ENCODE results near the gene BID. TPM values are rescaled to one million over a fixed set of nuclear protein-coding genes. Genes with fewer than 3 reads are reported as not detected.

Gene BID
- total and polyA plus RNA-seq, 2 of the 8 experiments (the other 6 are each of a cell fraction or from before 2014, with no cell fraction given), result 39.3 to 114 TPM

- TF ChIP-seq RNF2 (IDR thresholded peaks at IDR 0.05; ENCODE audit: borderline replicate concordance, low read depth, low read length, missing control alignments, poor library complexity, severe bottlenecking), result no peak
- TF ChIP-seq BRCA1 (IDR thresholded peaks at IDR 0.05; ENCODE audit: low read depth, low read length), result no peak
- no peak for TF ChIP-seq CHD1 (IDR thresholded peaks at IDR 0.05; ENCODE audit: low read depth, low read length)
These were observed 90.0 kb downstream of the BID start (continued) for GRCh38 chr22:17684245-17684644.

Small RNAs within 50 kb of the gene (microRNA-seq; reads per million reads assigned to microRNA genes)
- gene MIR3198-1 (ENCODE audit: borderline microRNAs expressed in 2 of 2, borderline number of aligned reads in 2 of 2, borderline replicate concordance in 1 of 2), result 0 reads per million in 2 experiments

Small RNAs within 50 kb of the gene (small RNA-seq; reads per million reads assigned to genes)
- gene MIR3198-1 (ENCODE audit: insufficient read depth), result not detected

Other genes with a start within 250 kb of the BID start
- 2.2 and 2.8 TPM in 2 replicates for gene SLC25A18, start 211.0 kb downstream of the BID start, total RNA-seq (2021; fragmentation: NEBNext Ultra II Directional; extraction: Animal tissue kit (Norgen Biotek cat#: 25700))
- 2.7 and 2.9 TPM in 2 replicates for gene SLC25A18, start 211.0 kb downstream of the BID start, polyA plus RNA-seq (2011; rRNA removed)
- gene ATP6V1E1, start 145.7 kb downstream of the BID start, total RNA-seq (2021; fragmentation: NEBNext Ultra II Directional; extraction: Animal tissue kit (Norgen Biotek cat#: 25700)), result 87.3 and 88.1 TPM in 2 replicates
- gene ATP6V1E1, start 145.7 kb downstream of the BID start, polyA plus RNA-seq (2011; rRNA removed), result 49.3 and 80.4 TPM in 2 replicates
- gene BCL2L13, start 135.7 kb downstream of the BID start, total RNA-seq (2021; fragmentation: NEBNext Ultra II Directional; extraction: Animal tissue kit (Norgen Biotek cat#: 25700)), result 34.8 and 35.0 TPM in 2 replicates
- gene BCL2L13, start 135.7 kb downstream of the BID start, polyA plus RNA-seq (2011; rRNA removed), result 17.5 and 20.7 TPM in 2 replicates